ENCODE measurements around the gene NMNAT1.

NMNAT1 gene

DNA sequence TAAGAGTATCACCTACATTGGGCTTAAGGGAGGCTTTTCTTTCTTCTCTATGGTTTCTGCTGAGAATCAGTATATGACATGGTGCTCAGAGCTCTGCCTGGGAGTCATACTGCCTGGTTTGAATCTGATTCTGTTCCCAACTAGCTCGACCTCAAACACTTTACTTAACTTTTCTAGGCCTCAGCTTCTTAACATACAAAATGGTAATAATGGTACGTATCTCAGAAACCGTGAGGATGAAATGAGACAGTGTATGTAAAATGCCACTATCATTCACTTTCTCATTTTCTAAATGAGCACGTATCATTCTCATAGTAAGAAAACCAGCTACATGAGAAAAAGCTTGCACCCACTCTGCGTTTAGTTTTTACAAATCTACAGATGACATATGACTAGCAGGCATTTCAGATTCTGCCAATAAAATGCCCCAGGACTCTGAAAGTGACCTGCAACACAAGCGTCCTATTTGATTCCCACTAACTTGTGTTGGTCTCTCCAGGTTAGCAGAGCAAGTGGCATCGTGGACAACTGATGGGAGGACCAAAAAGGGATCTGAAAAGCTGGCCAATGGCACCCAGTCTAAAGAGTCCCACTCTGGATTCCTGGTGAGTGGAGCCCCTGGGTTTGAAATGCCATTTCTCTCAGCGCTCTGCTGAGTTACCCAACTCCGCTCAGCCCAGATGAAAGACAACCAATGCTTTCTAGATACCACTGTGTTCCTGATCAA lies 39.3 kb upstream of the NMNAT1 start:
- H3K36me3 ChIP-seq (replicated peaks), result no peaks in the 10 kb centered on the region
- in situ Hi-C loops (cut with HindIII; ENCODE audit: low pct_ligation_motif_present, low sequenced_read_pairs), result no loop called here

DNA sequence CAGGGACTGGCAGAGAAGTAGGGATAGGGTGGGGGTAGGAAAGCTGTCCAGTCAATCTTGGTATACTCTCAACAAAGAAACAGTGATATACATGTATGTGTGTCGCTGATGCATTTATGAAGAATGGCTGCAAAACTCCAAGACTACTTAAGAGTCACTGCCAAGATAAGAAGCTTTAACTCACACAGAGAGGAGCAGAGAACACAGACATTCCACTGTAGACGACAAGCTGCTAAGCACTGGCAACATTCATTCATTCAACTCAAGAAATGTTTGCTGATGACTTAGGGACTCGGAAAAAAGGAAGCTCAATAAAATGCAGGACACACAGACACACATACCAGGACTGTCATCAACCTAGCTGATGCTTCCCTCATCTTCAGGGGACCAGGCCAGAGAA lies 38.7 kb upstream of the NMNAT1 start:
- in situ Hi-C loops (cut with HindIII; ENCODE audit: low pct_ligation_motif_present, low sequenced_read_pairs), result no loop called here

More for the DNA sequence above, 39.3 kb upstream of the NMNAT1 start:
- no peak overlapping the region for H3K27ac ChIP-seq
- no peak overlapping the region for H3K4me3 ChIP-seq (ENCODE audit: low read depth, low read length)
- DNase-seq, result no peak
- no peaks in the 10 kb centered on the region for H3K27me3 ChIP-seq (replicated peaks)
- TF ChIP-seq, protein P1, sequence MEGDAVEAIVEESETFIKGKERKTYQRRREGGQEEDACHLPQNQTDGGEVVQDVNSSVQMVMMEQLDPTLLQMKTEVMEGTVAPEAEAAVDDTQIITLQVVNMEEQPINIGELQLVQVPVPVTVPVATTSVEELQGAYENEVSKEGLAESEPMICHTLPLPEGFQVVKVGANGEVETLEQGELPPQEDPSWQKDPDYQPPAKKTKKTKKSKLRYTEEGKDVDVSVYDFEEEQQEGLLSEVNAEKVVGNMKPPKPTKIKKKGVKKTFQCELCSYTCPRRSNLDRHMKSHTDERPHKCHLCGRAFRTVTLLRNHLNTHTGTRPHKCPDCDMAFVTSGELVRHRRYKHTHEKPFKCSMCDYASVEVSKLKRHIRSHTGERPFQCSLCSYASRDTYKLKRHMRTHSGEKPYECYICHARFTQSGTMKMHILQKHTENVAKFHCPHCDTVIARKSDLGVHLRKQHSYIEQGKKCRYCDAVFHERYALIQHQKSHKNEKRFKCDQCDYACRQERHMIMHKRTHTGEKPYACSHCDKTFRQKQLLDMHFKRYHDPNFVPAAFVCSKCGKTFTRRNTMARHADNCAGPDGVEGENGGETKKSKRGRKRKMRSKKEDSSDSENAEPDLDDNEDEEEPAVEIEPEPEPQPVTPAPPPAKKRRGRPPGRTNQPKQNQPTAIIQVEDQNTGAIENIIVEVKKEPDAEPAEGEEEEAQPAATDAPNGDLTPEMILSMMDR (IDR thresholded peaks at IDR 0.05; ENCODE audit: low read depth, low read length, missing control alignments), result no peak

DNA sequence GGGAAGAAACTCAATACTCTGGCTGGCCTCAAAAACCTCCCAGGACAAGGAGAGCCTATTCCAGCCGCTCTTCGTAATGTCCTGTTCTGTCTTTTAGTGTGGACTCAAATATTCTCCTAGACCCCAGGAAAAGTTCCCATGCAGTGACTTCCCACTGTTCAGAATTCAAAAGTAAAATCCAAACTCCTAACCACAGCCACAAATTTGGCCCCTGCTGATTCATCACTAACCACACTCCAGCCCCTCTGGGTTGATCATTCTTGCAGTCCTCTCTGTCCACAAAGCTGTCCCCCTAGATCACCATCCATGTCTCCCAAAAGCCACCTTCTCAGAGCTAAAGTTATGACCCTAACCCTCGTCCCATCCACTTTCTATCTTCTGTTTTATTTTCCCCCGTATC lies 38.3 kb upstream of the NMNAT1 start:
- no peak overlapping the region for H3K4me3 ChIP-seq (ENCODE audit: low read depth, low read length)
- no peaks in the 10 kb centered on the region for H3K36me3 ChIP-seq (replicated peaks)
- peak overlapping the region; percentile 22 for H3K27ac ChIP-seq
- DNase-seq, result peak; percentile 33
- TF ChIP-seq, protein P1 (IDR thresholded peaks at IDR 0.05; ENCODE audit: low read depth, low read length, missing control alignments), result no peak
- in situ Hi-C loops (cut with HindIII; ENCODE audit: low pct_ligation_motif_present, low sequenced_read_pairs), result no loop called here
- no peaks in the 10 kb centered on the region for H3K27me3 ChIP-seq (replicated peaks)

More for the DNA sequence above, 38.7 kb upstream of the NMNAT1 start:
- Histone ChIP-seq H3K27ac (peak overlapping the region; percentile 22), H3K4me3 (ENCODE audit: low read depth, low read length) (no peak overlapping the region), H3K27me3 (replicated peaks) (no peaks in the 10 kb centered on the region), H3K36me3 (replicated peaks) (no peaks in the 10 kb centered on the region)
- TF ChIP-seq, protein P1 (IDR thresholded peaks at IDR 0.05; ENCODE audit: low read depth, low read length, missing control alignments), result no peak
- peak; percentile 48 for DNase-seq

DNA sequence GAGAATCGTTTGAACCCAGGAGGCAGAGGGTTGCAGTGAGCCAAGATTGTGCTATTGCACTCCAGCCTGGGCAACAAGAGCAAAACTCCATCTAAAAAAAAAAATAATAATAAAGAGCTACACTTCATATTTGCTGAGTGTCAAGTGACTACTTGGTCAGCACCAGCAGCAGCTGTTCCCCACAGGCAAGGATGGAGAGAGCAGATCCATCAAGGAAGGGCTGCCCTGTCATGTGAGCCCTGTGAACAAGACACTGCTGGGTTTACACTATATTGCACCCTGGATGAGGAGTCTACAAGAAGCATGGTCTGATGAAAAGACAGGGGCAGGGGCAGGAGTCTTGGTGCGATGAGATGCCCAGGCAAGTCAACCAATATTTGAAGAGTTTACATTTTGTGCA lies 36.8 kb upstream of the NMNAT1 start:
- TF ChIP-seq, protein P1 (IDR thresholded peaks at IDR 0.05; ENCODE audit: low read depth, low read length, missing control alignments), result no peak
- no peak for DNase-seq
- Histone ChIP-seq H3K36me3 (replicated peaks) (no peaks in the 10 kb centered on the region), H3K27ac (no peak overlapping the region), H3K27me3 (replicated peaks) (no peaks in the 10 kb centered on the region), H3K4me3 (ENCODE audit: low read depth, low read length) (no peak overlapping the region)
- in situ Hi-C loops (cut with HindIII; ENCODE audit: low pct_ligation_motif_present, low sequenced_read_pairs), result no loop called here

DNA sequence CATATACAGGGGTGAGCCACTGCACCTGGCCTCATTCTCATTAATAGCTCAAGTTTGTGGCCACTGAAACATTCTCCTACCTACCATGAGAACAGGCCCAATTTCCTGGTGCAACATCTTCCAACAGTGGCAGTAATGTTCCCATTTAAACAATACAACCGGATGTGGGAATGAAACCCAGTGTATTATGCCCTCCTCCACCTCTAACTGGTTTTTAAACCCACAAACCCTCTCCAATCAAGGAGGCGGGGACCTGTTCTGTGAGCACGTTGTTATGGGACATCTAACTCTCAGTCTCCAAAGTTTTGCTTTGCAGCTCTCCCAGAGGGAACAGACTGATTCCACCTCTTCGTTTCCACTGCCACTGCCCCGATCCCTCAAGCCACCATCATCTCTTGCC lies 35.8 kb upstream of the NMNAT1 start:
- no peak overlapping the region for H3K27ac ChIP-seq

More for the DNA sequence above, 35.8 kb upstream of the NMNAT1 start:
- TF ChIP-seq, protein P1 (IDR thresholded peaks at IDR 0.05; ENCODE audit: low read depth, low read length, missing control alignments), result no peak
- in situ Hi-C loops (cut with HindIII; ENCODE audit: low pct_ligation_motif_present, low sequenced_read_pairs), result no loop called here
- no peak for DNase-seq
- no peaks in the 10 kb centered on the region for H3K36me3 ChIP-seq (replicated peaks)
- H3K27me3 ChIP-seq (replicated peaks), result no peaks in the 10 kb centered on the region
- no peak overlapping the region for H3K4me3 ChIP-seq (ENCODE audit: low read depth, low read length)

Measured in brain microvascular endothelial cell (primary cell).